MCF 10A (cell line): Measurements from ENCODE around the gene TRPT1. TPM values are rescaled to one million over a fixed set of nuclear protein-coding genes. Genes with fewer than 3 reads are reported as not detected.

ENCODE experiments used
- BruUV-seq: library from RNA; stranded (reverse); fragments of 400-500 nt; replicated peaks from 2 replicates; lab custom pipeline; 2021; lab: Mats Ljungman, UMichigan
- CTCF ChIA-PET: fragments of 300-600 bp; sonication (Branson Sonifier 250); formaldehyde crosslinking; extraction: SDS; loops from one replicate; lab custom pipeline; 2021; ENCODE audit warnings: antibody characterized with exemption, inconsistent platforms; lab: Yijun Ruan, JAX
- POLR2A ChIA-PET: fragments of 300-600, 350-650 bp; sonication (Branson Sonifier 250); formaldehyde crosslinking; extraction: SDS; loops from one replicate; lab custom pipeline; 2020; ENCODE audit warnings: antibody characterized with exemption, inconsistent platforms; lab: Yijun Ruan, JAX
- DNase-seq: peaks from one replicate; pipeline ENCODE4 v3.0.0-alpha.2; 2018; ENCODE audit not compliant: unreplicated experiment
- H3K27ac Mint-ChIP-seq: one replicate; pipeline ENCODE4 v1.8.0; 2022; ENCODE audit warnings: mild to moderate bottlenecking, low read depth, mixed read lengths; ENCODE audit not compliant: unreplicated experiment
- H3K27me3 Mint-ChIP-seq: one replicate; pipeline ENCODE4 v1.8.0; 2022; ENCODE audit warnings: mixed read lengths; ENCODE audit not compliant: insufficient read depth, unreplicated experiment
- H3K36me3 Mint-ChIP-seq: one replicate; pipeline ENCODE4 v1.8.0; 2022; ENCODE audit warnings: mild to moderate bottlenecking, moderate library complexity, mixed read lengths; ENCODE audit not compliant: insufficient read depth, unreplicated experiment
- H3K4me1 Mint-ChIP-seq: one replicate; pipeline ENCODE4 v1.8.0; 2022; ENCODE audit warnings: mixed read lengths; ENCODE audit not compliant: insufficient read depth, unreplicated experiment
- H3K4me3 Mint-ChIP-seq: one replicate; pipeline ENCODE4 v1.8.0; 2022; ENCODE audit warnings: mild to moderate bottlenecking, moderate library complexity, mixed read lengths; ENCODE audit not compliant: unreplicated experiment
- H3K9me3 Mint-ChIP-seq: one replicate; pipeline ENCODE4 v1.8.0; 2022; ENCODE audit warnings: mixed read lengths; ENCODE audit not compliant: unreplicated experiment
- CTCF ChIP-seq: fragments of 200-600 bp; IDR thresholded peaks from one replicate; pipeline ENCODE4 v1.8.0; 2022; ENCODE audit warnings: antibody characterized with exemption, mild to moderate bottlenecking; ENCODE audit not compliant: unreplicated experiment
- intact Hi-C: fragments of 100-400 bp; cut with micrococcal nuclease; formaldehyde crosslinking; loops from 2 replicates; pipeline ENCODE4 v1.14.1; 2022
- total RNA-seq: library from RNA; stranded (reverse); gene quantifications from 2 replicates; pipeline ENCODE4 v1.2.3, GENCODE V29; 2022

The TRPT1 gene
- total RNA-seq, 1 experiment from 2014 or later, result 31.3 TPM

- POLR2A ChIA-PET, result interaction anchor here (0.9 to 4.0 kb wide), 8 partner anchors 10 to 502 kb away, joined by 3 to 42 read pairs (median 4); partner anchors contain the start of genes ESRRA, MACROD1, NUDT22 and TRPT1
- Mint-ChIP-seq H3K27me3 (no peaks in the 10 kb centered on the region), H3K36me3 (peaks cover 8% of the 10 kb centered on the region), H3K9me3 (no peaks in the 10 kb centered on the region), H3K4me3 (no peak overlapping the region), H3K27ac (no peak overlapping the region), H3K4me1 (peaks cover 7% of the 10 kb centered on the region)
- BruUV-seq, result no TSS peak
- intact Hi-C loops, result no loop called here
- DNase-seq, result no peak
- TF ChIP-seq CTCF, result no peak
- CTCF ChIA-PET, result interaction anchor here (0.5 to 0.6 kb wide), 3 partner anchors 112 to 1302 kb away, joined by 3 to 5 read pairs (median 3); no protein-coding TSS in a partner anchor
Measured at GRCh38 chr11:64183890-64184289, 42.1 kb downstream of the TRPT1 start.

GRCh38 chr11:64181506-64182411, 44.2 kb downstream of the TRPT1 start:
- intact Hi-C loops, result no loop called here
- Mint-ChIP-seq H3K27me3 (no peaks in the 10 kb centered on the region), H3K9me3 (no peaks in the 10 kb centered on the region), H3K4me3 (peak overlapping the region; percentile 26), H3K4me1 (peaks cover 7% of the 10 kb centered on the region), H3K27ac (peak overlapping the region; percentile 31), H3K36me3 (peaks cover 12% of the 10 kb centered on the region)
- no TSS peak for BruUV-seq
- no peak for TF ChIP-seq CTCF
- ChIA-PET CTCF (interaction anchor here (0.6 to 0.9 kb wide), 3 partner anchors 23 to 626 kb away, joined by 3 read pairs; no protein-coding TSS in a partner anchor), POLR2A (interaction anchor here (0.6 to 1.5 kb wide), 16 partner anchors 8 to 379 kb away, joined by 3 to 23 read pairs (median 3); partner anchors contain the start of genes MACROD1, NUDT22, OTUB1 and PPP1R14B)
- peak; percentile 90 for DNase-seq

- intact Hi-C loops, result no loop called here
- ChIA-PET CTCF (no interaction called here), POLR2A (interaction anchor here (0.6 to 1.5 kb wide), 15 partner anchors 9 to 1327 kb away, joined by 3 to 23 read pairs (median 3); partner anchors contain the start of genes MACROD1, NUDT22, OTUB1 and PPP1R14B)
- Mint-ChIP-seq H3K27ac (no peak overlapping the region), H3K27me3 (no peaks in the 10 kb centered on the region), H3K9me3 (no peaks in the 10 kb centered on the region), H3K36me3 (peaks cover 9% of the 10 kb centered on the region), H3K4me3 (no peak overlapping the region), H3K4me1 (peaks cover 7% of the 10 kb centered on the region)
- no peak for DNase-seq
- no TSS peak for BruUV-seq
- no peak for TF ChIP-seq CTCF
Measured at GRCh38 chr11:64180891-64181290, 45.1 kb downstream of the TRPT1 start.
